K562 (cell line): ENCODE results near the gene ISY1. TPM values are rescaled to one million over a fixed set of nuclear protein-coding genes. Genes with fewer than 3 reads are reported as not detected.
A peak's percentile ranks its signal among the peaks of the same experiment; 100 is the strongest.

Experiments
- ARNT ChIP-seq, 2 experiments: fragments of 450-650 bp; IDR thresholded peaks; 2 replicates each; pipeline ENCODE4 v1.6.1; 2016; ENCODE audit warnings: mild to moderate bottlenecking in 1 of 2
- ATF3 ChIP-seq, 2 experiments: fragments of 450-650 bp in 1 of 2; sonication (generic) in 1 of 2; formaldehyde crosslinking in 1 of 2; IDR thresholded peaks in 1 of 2; conservative IDR thresholded peaks in 1 of 2; 2 replicates each; pipeline versions ENCODE4 v1.6.1 to v1.8.1; 2016 to 2023; ENCODE audit warnings: mild to moderate bottlenecking in 2 of 2, moderate library complexity in 2 of 2, inconsistent platforms in 1 of 2, missing genetic modification reagents in 1 of 2
- CREB5 ChIP-seq: fragments of 250-450 bp; sonication (Bioruptor Pico); IDR thresholded peaks from 2 replicates; pipeline ENCODE4 v1.5.0; 2020; ENCODE audit warnings: mild to moderate bottlenecking
- DLX4 ChIP-seq: fragments of 250-450 bp; sonication (Bioruptor Pico); IDR thresholded peaks from 2 replicates; pipeline ENCODE4 v1.6.1; 2021; ENCODE audit warnings: mild to moderate bottlenecking
- FOXK2 ChIP-seq, 2 experiments: fragments of 450-650 bp; IDR thresholded peaks in 1 of 2; conservative IDR thresholded peaks in 1 of 2; 2 replicates each; pipeline ENCODE4 v1.6.1; 2016; ENCODE audit warnings: low read depth in 2 of 2, mild to moderate bottlenecking in 1 of 2
- GTF3C2 ChIP-seq: IDR thresholded peaks from 3 replicates; pipeline ENCODE4 v1.6.1; 2011; ENCODE audit warnings: borderline replicate concordance, mild to moderate bottlenecking, moderate library complexity; ENCODE audit not compliant: insufficient read length; ENCODE audit errors: extremely low read depth
- HNRNPK ChIP-seq: fragments of 200-400 bp; formaldehyde crosslinking; IDR thresholded peaks from one replicate; pipeline ENCODE4 v1.6.1; 2018; ENCODE audit warnings: mild to moderate bottlenecking, low read depth, low read length; ENCODE audit not compliant: poor library complexity, severe bottlenecking
- HNRNPLL ChIP-seq: fragments of 200-400 bp; formaldehyde crosslinking; IDR thresholded peaks from 2 replicates; pipeline ENCODE4 v1.6.1; 2017; ENCODE audit warnings: low read length, low read depth, mild to moderate bottlenecking; ENCODE audit not compliant: poor library complexity, severe bottlenecking
- HSF4 ChIP-seq: fragments of 250-450 bp; sonication (Bioruptor Pico); IDR thresholded peaks from 2 replicates; pipeline ENCODE4 v2.1.2; 2022; ENCODE audit warnings: mild to moderate bottlenecking, moderate library complexity, borderline replicate concordance
- NR2C1 ChIP-seq, 2 experiments: fragments of 450-650 bp; IDR thresholded peaks; 2 replicates each; pipeline ENCODE4 v1.6.1; 2017; ENCODE audit warnings: mild to moderate bottlenecking in 2 of 2, antibody characterized with exemption in 1 of 2, inconsistent platforms in 1 of 2, missing compliant biosample characterization in 1 of 2, missing genetic modification characterization in 1 of 2
- PHB2 ChIP-seq: fragments of 450-650 bp; IDR thresholded peaks from 2 replicates; pipeline ENCODE4 v1.6.1; 2017; ENCODE audit warnings: low read depth
- PML ChIP-seq: IDR thresholded peaks from 2 replicates; pipeline ENCODE4 v1.6.1; 2012; ENCODE audit warnings: low read length, inconsistent platforms
- SIRT6 ChIP-seq: IDR thresholded peaks from one replicate; pipeline ENCODE4 v1.6.1; 2012; ENCODE audit warnings: low read depth, mild to moderate bottlenecking, control low read depth, inconsistent platforms, low read length, moderate library complexity
- XRCC3 ChIP-seq: fragments of 450-650 bp; IDR thresholded peaks from 2 replicates; pipeline ENCODE4 v1.6.1; 2017; ENCODE audit warnings: mild to moderate bottlenecking, moderate library complexity
- ZBTB12 ChIP-seq: fragments of 250-450 bp; sonication (Bioruptor Pico); IDR thresholded peaks from 2 replicates; pipeline ENCODE4 v1.4.0; 2020
- ZBTB7A ChIP-seq: IDR thresholded peaks from 2 replicates; pipeline ENCODE4 v1.6.1; 2011; ENCODE audit warnings: low read depth, mild to moderate bottlenecking, low read length, moderate library complexity, borderline replicate concordance; ENCODE audit not compliant: control insufficient read depth
- ZKSCAN3 ChIP-seq: fragments of 250-450 bp; sonication (Bioruptor Pico); IDR thresholded peaks from 2 replicates; pipeline ENCODE4 v1.4.0; 2020
- ZNF699 ChIP-seq: fragments of 250-450 bp; sonication (Bioruptor Pico); IDR thresholded peaks from 2 replicates; pipeline ENCODE4 v1.8.0; 2021; ENCODE audit warnings: mild to moderate bottlenecking, moderate library complexity; ENCODE audit not compliant: insufficient replicate concordance
- ZSCAN29 ChIP-seq: fragments of 450-650 bp; IDR thresholded peaks from 2 replicates; pipeline ENCODE4 v1.6.1; 2017
- polyA plus RNA-seq, 8 experiments: library from polyadenylated mRNA; depleted of rRNA in 4 of 8; stranded (reverse) in 5 of 8; unstranded in 3 of 8; fragments of >200 nt; fragmentation: Nextera tagmentation in 2 of 8; fragmentation: Illumina TruSeq in 1 of 8; extraction: Ambion mirVana in 2 of 8; extraction: Trizol in 1 of 8; gene quantifications; 2 replicates each; pipeline versions ENCODE4 v1.2.1 to v1.2.3, GENCODE V29; 2011 to 2014; ENCODE audit warnings: inconsistent platforms in 1 of 8, missing spikeins in 1 of 8
- total RNA-seq, 7 experiments: library from RNA; depleted of rRNA in 6 of 7; stranded (reverse); fragments of >200 nt in 6 of 7; fragmentation: Illumina TruSeq in 2 of 7; extraction: Trizol in 2 of 7; gene quantifications; 2 replicates each; pipeline versions ENCODE4 v1.2.1 to v1.2.3, GENCODE V29; 2011 to 2021; ENCODE audit warnings: low replicate concordance in 1 of 7

Gene ISY1
- total and polyA plus RNA-seq, 9 of the 15 experiments (the other 6 are each of a cell fraction or from before 2014, with no cell fraction given) = 23.5 to 50.0 (median 32.9) TPM

- TF ChIP-seq ZBTB12 (CRISPR knock-in tag) = peak; percentile 89
- peak; percentile 79 for TF ChIP-seq PML
- TF ChIP-seq ZKSCAN3 (CRISPR knock-in tag) = no peak
- 0 out of 2 replicates have a peak, but pooled peaks have one; percentile 23 for TF ChIP-seq ATF3 (IDR thresholded peaks at IDR 0.05)
- 0 out of 2 replicates have a peak, but pooled peaks have one; percentile 37 for TF ChIP-seq ATF3 (CRISPR knock-in tag; conservative IDR thresholded peaks at IDR 0.05)
- TF ChIP-seq NR2C1 (IDR thresholded peaks at IDR 0.05) = peak; percentile 97
- peak; percentile 98 for TF ChIP-seq NR2C1 (tag; IDR thresholded peaks at IDR 0.05)
- TF ChIP-seq ZBTB7A = no peak
- TF ChIP-seq ZSCAN29 = no peak
- TF ChIP-seq XRCC3 = no peak
- no peak for TF ChIP-seq SIRT6
- no peak for TF ChIP-seq GTF3C2
- peak; percentile 32 for TF ChIP-seq HNRNPLL
- TF ChIP-seq HNRNPK = no peak
- TF ChIP-seq DLX4 (CRISPR knock-in tag) = no peak
- no peak for TF ChIP-seq PHB2
- peak; percentile 58 to 84; a peak in 3 of 4 replicates for TF ChIP-seq ARNT (IDR thresholded peaks at IDR 0.05)
- no peak for TF ChIP-seq CREB5
- no peak for TF ChIP-seq HSF4
- peak; percentile 92 to 97 for TF ChIP-seq FOXK2 (conservative IDR thresholded peaks at IDR 0.05 in 1 of 2, IDR thresholded peaks at IDR 0.05 in 1 of 2; ENCODE audit: low read depth in 2 of 2)
- no peak for TF ChIP-seq ZNF699 (CRISPR knock-in tag)
These were observed at the start of gene ISY1 (continued) for GRCh38 chr3:129160891-129161859.
